H1 (cell line): ENCODE measurements around the gene HUWE1. TPM values are rescaled to one million over a fixed set of nuclear protein-coding genes. Genes with fewer than 3 reads are reported as not detected.

Experiments used
- CHD7 ChIP-seq: fragments of 300-600 bp; sonication (generic); IDR thresholded peaks from 2 replicates; pipeline ENCODE4 v1.7.1; 2012; ENCODE audit warnings: low read length, moderate library complexity, mild to moderate bottlenecking, inconsistent platforms; ENCODE audit not compliant: insufficient replicate concordance
- polyA plus RNA-seq, 7 experiments: library from polyadenylated mRNA; depleted of rRNA in 3 of 7; stranded (reverse) in 5 of 7; unstranded in 2 of 7; fragments of >200 nt in 5 of 7; fragments of 200-250 nt in 2 of 7; gene quantifications; 1 replicate in 5 of 7; 2 replicates in 1 of 7; 4 replicates in 1 of 7; pipeline versions ENCODE4 v1.2.1 to v1.2.3, GENCODE V29; 2011 to 2013; ENCODE audit warnings: missing spikeins in 2 of 7, mixed read lengths in 2 of 7
- total RNA-seq: library from RNA; stranded (reverse); fragmentation: NEBNext Ultra II Directional; extraction: Animal tissue kit (Norgen Biotek cat#: 25700); gene quantifications from 2 replicates; pipeline ENCODE4 v1.2.1, GENCODE V29; 2021

HUWE1 gene
- total and polyA plus RNA-seq, 2 of the 8 experiments (the other 6 are each of a cell fraction or from before 2014, with no cell fraction given) = 114 to 252 TPM

GRCh38 chrX:53526999-53527398 is 159.5 kb downstream of the HUWE1 start (continued):
- no peak for TF ChIP-seq CHD7
